Measurements from ENCODE around the gene PPFIBP1.

- no peak for TF ChIP-seq EZH2 (IDR thresholded peaks at IDR 0.05)
- no peak for TF ChIP-seq POLR2AphosphoS5 (IDR thresholded peaks at IDR 0.05; ENCODE audit: borderline replicate concordance, low read depth, low read length)
These were observed 129.7 kb downstream of the PPFIBP1 start for GRCh38 chr12:27653661-27654060.

All from SK-N-MC (cell line).